ENCODE measurements around the gene NTSR1. TPM values are rescaled to one million over a fixed set of nuclear protein-coding genes. Genes with fewer than 3 reads are reported as not detected.

The NTSR1 gene
- total RNA-seq, 1 donor from 2014 or later, result not detected

- Mint-ChIP-seq H3K4me1 (peaks cover 11% of the 10 kb centered on the region), H3K9me3 (no peaks in the 10 kb centered on the region), H3K27ac (ENCODE audit: unreplicated experiment) (no peak overlapping the region), H3K4me3 (no peak overlapping the region), H3K36me3 (ENCODE audit: low read depth) (no peaks in the 10 kb centered on the region), H3K27me3 (ENCODE audit: low read depth) (no peaks in the 10 kb centered on the region)
- no peak for DNase-seq (ENCODE audit: low read depth, low spot score)
- no peak for TF ChIP-seq CTCF (conservative IDR thresholded peaks at IDR 0.05)
These were observed 10.4 kb upstream of the NTSR1 start for GRCh38 chr20:62698231-62698630.

GRCh38 chr20:62699296-62699695 is 9.3 kb upstream of the NTSR1 start:
- Mint-ChIP-seq H3K27me3 (ENCODE audit: low read depth) (peaks cover 3% of the 10 kb centered on the region), H3K27ac (ENCODE audit: unreplicated experiment) (no peak overlapping the region), H3K9me3 (no peaks in the 10 kb centered on the region), H3K36me3 (ENCODE audit: low read depth) (no peaks in the 10 kb centered on the region), H3K4me3 (no peak overlapping the region), H3K4me1 (peaks cover 11% of the 10 kb centered on the region)
- DNase-seq (ENCODE audit: low read depth, low spot score), result no peak
- TF ChIP-seq CTCF (conservative IDR thresholded peaks at IDR 0.05), result no peak

GRCh38 chr20:62699741-62700140 is 8.9 kb upstream of the NTSR1 start:
- Mint-ChIP-seq H3K4me3 (no peak overlapping the region), H3K27ac (ENCODE audit: unreplicated experiment) (no peak overlapping the region), H3K36me3 (ENCODE audit: low read depth) (no peaks in the 10 kb centered on the region), H3K4me1 (peaks cover 11% of the 10 kb centered on the region), H3K27me3 (ENCODE audit: low read depth) (peaks cover 5% of the 10 kb centered on the region), H3K9me3 (no peaks in the 10 kb centered on the region)
- no peak for TF ChIP-seq CTCF (conservative IDR thresholded peaks at IDR 0.05)
- DNase-seq (ENCODE audit: low read depth, low spot score), result no peak

GRCh38 chr20:62700261-62700930 is 8.2 kb upstream of the NTSR1 start:
- no peak for TF ChIP-seq CTCF (conservative IDR thresholded peaks at IDR 0.05)
- no peak overlapping the region for H3K27ac Mint-ChIP-seq (ENCODE audit: unreplicated experiment)
- no peak overlapping the region for H3K4me3 Mint-ChIP-seq
- no peaks in the 10 kb centered on the region for H3K9me3 Mint-ChIP-seq
- no peaks in the 10 kb centered on the region for H3K36me3 Mint-ChIP-seq (ENCODE audit: low read depth)
- H3K4me1 Mint-ChIP-seq, result peaks cover 11% of the 10 kb centered on the region
- no peak for DNase-seq (ENCODE audit: low read depth, low spot score)
- peaks cover 9% of the 10 kb centered on the region for H3K27me3 Mint-ChIP-seq (ENCODE audit: low read depth)

GRCh38 chr20:62701161-62702012 is 7.2 kb upstream of the NTSR1 start:
- Mint-ChIP-seq H3K4me3 (no peak overlapping the region), H3K27ac (ENCODE audit: unreplicated experiment) (no peak overlapping the region), H3K4me1 (peaks cover 11% of the 10 kb centered on the region), H3K27me3 (ENCODE audit: low read depth) (peaks cover 15% of the 10 kb centered on the region), H3K36me3 (ENCODE audit: low read depth) (no peaks in the 10 kb centered on the region), H3K9me3 (no peaks in the 10 kb centered on the region)
- no peak for DNase-seq (ENCODE audit: low read depth, low spot score)
- no peak for TF ChIP-seq CTCF (conservative IDR thresholded peaks at IDR 0.05)
